Mucosa of rectum (tissue), 2 donors: Measurements from ENCODE around the gene MINAR1.

Source experiments
- H3K27ac ChIP-seq, 2 donors: one replicate each; pipeline ENCODE4 v1.7.0; 2013; ENCODE audit warnings: inconsistent platforms in 2 of 2, low read depth in 2 of 2, low read length in 2 of 2
- H3K27me3 ChIP-seq, 2 donors: one replicate each; pipeline ENCODE4 v1.7.0; 2013; ENCODE audit warnings: low read length in 2 of 2; ENCODE audit not compliant: control insufficient read depth in 2 of 2, insufficient read depth in 2 of 2
- H3K36me3 ChIP-seq, 2 donors: one replicate each; pipeline ENCODE4 v1.7.0; 2013; ENCODE audit warnings: low read length in 2 of 2; ENCODE audit not compliant: control insufficient read depth in 2 of 2, insufficient read depth in 2 of 2
- H3K4me1 ChIP-seq, 2 donors: one replicate each; pipeline ENCODE4 v1.7.0; 2013; ENCODE audit warnings: low read length in 2 of 2, mild to moderate bottlenecking in 1 of 2; ENCODE audit not compliant: control insufficient read depth in 2 of 2, insufficient read depth in 2 of 2
- H3K4me3 ChIP-seq, 2 donors: one replicate each; pipeline ENCODE4 v1.7.0; 2013; ENCODE audit warnings: low read length in 2 of 2
- H3K9ac ChIP-seq, 2 donors: one replicate each; pipeline ENCODE4 v1.7.0; 2013; ENCODE audit warnings: low read length in 2 of 2, low read depth in 1 of 2, mild to moderate bottlenecking in 1 of 2
- H3K9me3 ChIP-seq, 2 donors: one replicate each; pipeline ENCODE4 v1.7.0; 2013; ENCODE audit warnings: low read length in 2 of 2; ENCODE audit not compliant: control insufficient read depth in 2 of 2
- donor health status: healthy.
- donor health status: Normal muscosa, but diverticular disease.

MINAR1 gene

GRCh38 chr15:79431636-79432344 is at the start of gene MINAR1:
Gene MINAR1, plus strand, starts transcription at chr15:79432336. Its CDS starts 23,812 bp downstream, at chr15:79456148.
- no peak within 1 kb of the TSS for H3K27ac ChIP-seq
- peaks cover 3 to 6% of the 10 kb centered on the region in 2 donors for H3K4me1 ChIP-seq
- no peaks in the 10 kb centered on the region for H3K36me3 ChIP-seq
- no peak within 1 kb of the TSS for H3K9ac ChIP-seq
- peak within 1 kb of the TSS in 1 of 2 donors; percentile 47 for H3K4me3 ChIP-seq
- no peaks in the 10 kb centered on the region for H3K9me3 ChIP-seq
- peaks cover 29 to 41% of the 10 kb centered on the region in 2 donors for H3K27me3 ChIP-seq

- Histone ChIP-seq H3K9ac (no peak overlapping the region), H3K36me3 (no peaks in the 10 kb centered on the region), H3K9me3 (no peaks in the 10 kb centered on the region), H3K27me3 (no peaks in the 10 kb centered on the region), H3K27ac (no peak overlapping the region), H3K4me3 (no peak overlapping the region), H3K4me1 (no peaks in the 10 kb centered on the region)
Measured at GRCh38 chr15:79394231-79394630, 37.9 kb upstream of the MINAR1 start.

GRCh38 chr15:79396850-79397249 is 35.3 kb upstream of the MINAR1 start:
- Histone ChIP-seq H3K36me3 (no peaks in the 10 kb centered on the region), H3K9ac (no peak overlapping the region)

GRCh38 chr15:79397269-79397910 is 34.7 kb upstream of the MINAR1 start:
- no peak overlapping the region for H3K27ac ChIP-seq
- H3K9ac ChIP-seq = no peak overlapping the region
- H3K36me3 ChIP-seq = no peaks in the 10 kb centered on the region
- no peaks in the 10 kb centered on the region for H3K27me3 ChIP-seq
- no peaks in the 10 kb centered on the region for H3K4me1 ChIP-seq
- H3K9me3 ChIP-seq = no peaks in the 10 kb centered on the region
- H3K4me3 ChIP-seq = no peak overlapping the region

More at GRCh38 chr15:79396850-79397249, 35.3 kb upstream of the MINAR1 start:
- Histone ChIP-seq H3K9me3 (no peaks in the 10 kb centered on the region), H3K4me1 (no peaks in the 10 kb centered on the region), H3K27ac (no peak overlapping the region), H3K4me3 (no peak overlapping the region), H3K27me3 (no peaks in the 10 kb centered on the region)

- H3K4me3 ChIP-seq = no peak overlapping the region
- no peaks in the 10 kb centered on the region for H3K36me3 ChIP-seq
- no peaks in the 10 kb centered on the region for H3K4me1 ChIP-seq
- H3K9me3 ChIP-seq = no peaks in the 10 kb centered on the region
- H3K27ac ChIP-seq = no peak overlapping the region
- no peaks in the 10 kb centered on the region for H3K27me3 ChIP-seq
- no peak overlapping the region for H3K9ac ChIP-seq
Measured at GRCh38 chr15:79399606-79400005, 32.5 kb upstream of the MINAR1 start.

- Histone ChIP-seq H3K36me3 (no peaks in the 10 kb centered on the region), H3K27ac (no peak overlapping the region), H3K27me3 (no peaks in the 10 kb centered on the region), H3K9me3 (no peaks in the 10 kb centered on the region), H3K9ac (no peak overlapping the region), H3K4me3 (no peak overlapping the region), H3K4me1 (no peaks in the 10 kb centered on the region)
Measured at GRCh38 chr15:79400650-79401049, 31.5 kb upstream of the MINAR1 start.

GRCh38 chr15:79401301-79401700 is 30.8 kb upstream of the MINAR1 start:
- H3K36me3 ChIP-seq = no peaks in the 10 kb centered on the region
- no peak overlapping the region for H3K4me3 ChIP-seq

GRCh38 chr15:79402136-79402535 is 30.0 kb upstream of the MINAR1 start:
- H3K9me3 ChIP-seq = no peaks in the 10 kb centered on the region
- H3K27ac ChIP-seq = no peak overlapping the region
- H3K4me1 ChIP-seq = no peaks in the 10 kb centered on the region
- H3K4me3 ChIP-seq = no peak overlapping the region
- H3K9ac ChIP-seq = no peak overlapping the region
- no peaks in the 10 kb centered on the region for H3K36me3 ChIP-seq
- H3K27me3 ChIP-seq = no peaks in the 10 kb centered on the region

More at GRCh38 chr15:79401301-79401700, 30.8 kb upstream of the MINAR1 start:
- no peaks in the 10 kb centered on the region for H3K9me3 ChIP-seq
- no peak overlapping the region for H3K27ac ChIP-seq
- no peak overlapping the region for H3K9ac ChIP-seq
- H3K27me3 ChIP-seq = no peaks in the 10 kb centered on the region
- no peaks in the 10 kb centered on the region for H3K4me1 ChIP-seq

GRCh38 chr15:79403501-79403900 is 28.6 kb upstream of the MINAR1 start:
- Histone ChIP-seq H3K9ac (no peak overlapping the region), H3K27me3 (no peaks in the 10 kb centered on the region), H3K36me3 (no peaks in the 10 kb centered on the region), H3K4me1 (no peaks in the 10 kb centered on the region), H3K27ac (no peak overlapping the region), H3K4me3 (no peak overlapping the region), H3K9me3 (no peaks in the 10 kb centered on the region)

GRCh38 chr15:79406210-79406609 is 25.9 kb upstream of the MINAR1 start:
- Histone ChIP-seq H3K4me1 (no peaks in the 10 kb centered on the region), H3K36me3 (no peaks in the 10 kb centered on the region), H3K9me3 (no peaks in the 10 kb centered on the region), H3K4me3 (no peak overlapping the region), H3K27me3 (no peaks in the 10 kb centered on the region), H3K27ac (no peak overlapping the region), H3K9ac (no peak overlapping the region)
